ENCODE data around the gene KCNK5. TPM values are rescaled to one million over a fixed set of nuclear protein-coding genes. Genes with fewer than 3 reads are reported as not detected.

KCNK5 gene, protein sequence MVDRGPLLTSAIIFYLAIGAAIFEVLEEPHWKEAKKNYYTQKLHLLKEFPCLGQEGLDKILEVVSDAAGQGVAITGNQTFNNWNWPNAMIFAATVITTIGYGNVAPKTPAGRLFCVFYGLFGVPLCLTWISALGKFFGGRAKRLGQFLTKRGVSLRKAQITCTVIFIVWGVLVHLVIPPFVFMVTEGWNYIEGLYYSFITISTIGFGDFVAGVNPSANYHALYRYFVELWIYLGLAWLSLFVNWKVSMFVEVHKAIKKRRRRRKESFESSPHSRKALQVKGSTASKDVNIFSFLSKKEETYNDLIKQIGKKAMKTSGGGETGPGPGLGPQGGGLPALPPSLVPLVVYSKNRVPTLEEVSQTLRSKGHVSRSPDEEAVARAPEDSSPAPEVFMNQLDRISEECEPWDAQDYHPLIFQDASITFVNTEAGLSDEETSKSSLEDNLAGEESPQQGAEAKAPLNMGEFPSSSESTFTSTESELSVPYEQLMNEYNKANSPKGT
- total RNA-seq, result 10 to 100 TPM; 20.5 to 22.0 TPM
- 10 to 100 TPM in 1 of 2 donors, 1 to 10 TPM in 1; 6.0 to 11.7 TPM for polyA plus RNA-seq
- long read RNA-seq, donor 1, partial matches to known transcripts, result 26 of 29 reads
- long read RNA-seq, donor 1, other reads (novel, unspliced or antisense), result 0 of 29 reads
- long read RNA-seq, donor 2, result 0 reads
- long read RNA-seq, donor 3, partial matches to known transcripts, result 0 of 1 reads
- long read RNA-seq, donor 3, other reads (novel, unspliced or antisense), result 0 of 1 reads
- long read RNA-seq, donor 4, result 0 reads
- long read RNA-seq, donor 5, partial matches to known transcripts, result 0 of 1 reads
- long read RNA-seq, donor 5, other reads (novel, unspliced or antisense), result 0 of 1 reads

DNA sequence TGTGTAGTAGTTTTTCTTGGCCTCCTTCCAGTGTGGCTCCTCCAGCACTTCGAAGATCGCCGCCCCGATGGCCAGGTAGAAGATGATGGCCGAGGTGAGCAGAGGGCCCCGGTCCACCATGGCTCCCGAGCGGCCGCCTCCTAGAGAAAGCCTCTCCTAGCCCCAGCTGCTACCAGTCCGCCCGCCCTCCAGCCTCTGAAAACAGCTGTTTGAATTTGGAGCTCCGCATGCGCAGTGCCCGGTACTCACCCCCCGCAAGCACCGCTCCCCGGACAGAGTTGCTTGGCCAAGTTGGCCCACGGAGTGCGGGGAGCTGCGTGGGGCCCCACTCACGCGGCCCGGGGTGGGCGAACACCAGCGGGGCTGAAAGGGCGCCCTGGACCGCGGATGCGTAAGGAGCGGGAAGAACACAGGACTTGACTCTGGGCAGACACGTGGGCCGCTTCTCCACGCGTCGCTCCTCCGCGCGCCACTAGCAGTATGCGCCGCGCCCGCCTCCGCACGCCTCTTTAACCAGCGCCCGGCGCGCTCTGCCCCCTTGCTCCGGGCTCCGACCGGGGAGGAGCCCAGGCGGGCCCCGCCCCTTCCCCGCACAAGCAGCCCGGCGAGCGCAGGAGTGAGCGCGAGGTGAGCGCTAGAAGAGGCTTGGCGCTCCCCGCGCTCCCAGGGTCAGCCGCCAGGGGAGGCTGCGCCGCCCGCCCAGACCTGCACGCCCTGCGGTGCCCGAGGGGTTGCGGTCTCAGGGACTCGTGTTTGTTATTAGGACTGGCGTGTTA lies at the start of gene KCNK5:
TSS of gene KCNK5 (minus strand) at position 484 of the 776 bp plus-strand sequence. CDS start at position 120, 364 bp downstream.
- TF ChIP-seq, protein P1, sequence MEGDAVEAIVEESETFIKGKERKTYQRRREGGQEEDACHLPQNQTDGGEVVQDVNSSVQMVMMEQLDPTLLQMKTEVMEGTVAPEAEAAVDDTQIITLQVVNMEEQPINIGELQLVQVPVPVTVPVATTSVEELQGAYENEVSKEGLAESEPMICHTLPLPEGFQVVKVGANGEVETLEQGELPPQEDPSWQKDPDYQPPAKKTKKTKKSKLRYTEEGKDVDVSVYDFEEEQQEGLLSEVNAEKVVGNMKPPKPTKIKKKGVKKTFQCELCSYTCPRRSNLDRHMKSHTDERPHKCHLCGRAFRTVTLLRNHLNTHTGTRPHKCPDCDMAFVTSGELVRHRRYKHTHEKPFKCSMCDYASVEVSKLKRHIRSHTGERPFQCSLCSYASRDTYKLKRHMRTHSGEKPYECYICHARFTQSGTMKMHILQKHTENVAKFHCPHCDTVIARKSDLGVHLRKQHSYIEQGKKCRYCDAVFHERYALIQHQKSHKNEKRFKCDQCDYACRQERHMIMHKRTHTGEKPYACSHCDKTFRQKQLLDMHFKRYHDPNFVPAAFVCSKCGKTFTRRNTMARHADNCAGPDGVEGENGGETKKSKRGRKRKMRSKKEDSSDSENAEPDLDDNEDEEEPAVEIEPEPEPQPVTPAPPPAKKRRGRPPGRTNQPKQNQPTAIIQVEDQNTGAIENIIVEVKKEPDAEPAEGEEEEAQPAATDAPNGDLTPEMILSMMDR (IDR thresholded peaks at IDR 0.05; ENCODE audit: control extremely low read depth, extremely low read depth), result peak; percentile 7
- peak within 1 kb of the TSS; percentile 50 for H3K4me3 ChIP-seq
- no peaks in the 10 kb centered on the region for H3K9me3 ChIP-seq (ENCODE audit: control insufficient read depth in 4 of 4, insufficient read depth in 3 of 4, low read length in 3 of 4)
- H3K27me3 ChIP-seq (ENCODE audit: control insufficient read depth in 3 of 3, insufficient read depth in 3 of 3, low read length in 2 of 3), result no peaks in the 10 kb centered on the region
- 1% methylated on average over 52 to 73 of the region's 73 CpGs for WGBS, 2 donors
- H3K27ac ChIP-seq (ENCODE audit: low read depth in 1 of 2, low read length in 1 of 2), result peak within 1 kb of the TSS in 1 of 2 donors; percentile 46
- DNase-seq (peak; percentile 83 to 90 (median 87)), ATAC-seq (ENCODE audit: insufficient read depth, low FRiP score) (peak; percentile 91)
- peaks cover 0 to 39% (median 19%) of the 10 kb centered on the region in 5 donors for H3K4me1 ChIP-seq (ENCODE audit: control insufficient read depth in 5 of 5, insufficient read depth in 5 of 5, low read length in 5 of 5)
- no peaks in the 10 kb centered on the region for H3K36me3 ChIP-seq (ENCODE audit: control insufficient read depth in 4 of 4, insufficient read depth in 4 of 4, low read length in 4 of 4)
- H3K9ac ChIP-seq (ENCODE audit: insufficient read depth in 1 of 2, low read length in 2 of 2), result peak within 1 kb of the TSS in 1 of 2 donors; percentile 30

DNA sequence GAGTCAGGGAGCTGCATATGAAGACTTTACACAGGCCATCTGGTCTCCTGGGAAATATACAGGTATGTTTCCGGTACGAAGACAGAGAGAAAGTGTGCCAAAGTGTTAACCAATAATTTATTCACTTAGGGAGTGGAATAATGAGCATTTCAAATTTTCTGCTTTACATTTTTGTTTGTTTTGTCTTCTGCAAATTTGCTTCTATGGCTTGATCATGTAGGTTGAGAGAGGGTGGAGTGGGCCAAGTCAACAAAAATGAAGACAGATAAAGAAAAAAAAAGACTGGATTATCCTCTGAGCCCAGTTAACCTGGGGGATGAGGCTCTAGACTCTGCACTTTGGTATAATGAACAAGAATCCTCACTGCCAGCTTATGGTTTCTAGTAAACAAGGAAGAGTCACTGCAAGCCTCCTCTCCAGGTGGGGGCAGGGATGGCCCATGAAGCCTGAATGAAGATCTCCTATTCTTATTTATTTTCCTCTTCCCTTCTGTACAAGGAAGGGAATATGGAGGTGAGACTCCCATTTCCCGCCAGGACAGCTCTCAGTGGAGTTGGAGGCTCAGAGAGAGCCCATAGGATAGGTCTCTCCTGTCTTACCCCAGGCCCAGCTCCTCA lies 47.2 kb upstream of the KCNK5 start:
- Histone ChIP-seq H3K27ac (ENCODE audit: low read depth in 1 of 2, low read length in 1 of 2) (no peak overlapping the region), H3K36me3 (ENCODE audit: control insufficient read depth in 4 of 4, insufficient read depth in 4 of 4, low read length in 4 of 4) (no peaks in the 10 kb centered on the region), H3K27me3 (ENCODE audit: control insufficient read depth in 3 of 3, insufficient read depth in 3 of 3, low read length in 2 of 3) (peaks cover 0 to 4% (median 0%) of the 10 kb centered on the region in 3 donors), H3K9ac (ENCODE audit: insufficient read depth in 1 of 2, low read length in 2 of 2) (no peak overlapping the region), H3K4me3 (no peak overlapping the region), H3K4me1 (ENCODE audit: control insufficient read depth in 5 of 5, insufficient read depth in 5 of 5, low read length in 5 of 5) (peaks cover 0 to 4% (median 0%) of the 10 kb centered on the region in 5 donors), H3K9me3 (ENCODE audit: control insufficient read depth in 4 of 4, insufficient read depth in 3 of 4, low read length in 3 of 4) (no peaks in the 10 kb centered on the region)
- DNase-seq, result no peak
- ATAC-seq (ENCODE audit: insufficient read depth, low FRiP score), result no peak
- TF ChIP-seq, protein P1 (IDR thresholded peaks at IDR 0.05; ENCODE audit: control extremely low read depth, extremely low read depth), result no peak
- 87 to 92% methylated on average over 3 of the region's 3 CpGs for WGBS, 2 donors

DNA sequence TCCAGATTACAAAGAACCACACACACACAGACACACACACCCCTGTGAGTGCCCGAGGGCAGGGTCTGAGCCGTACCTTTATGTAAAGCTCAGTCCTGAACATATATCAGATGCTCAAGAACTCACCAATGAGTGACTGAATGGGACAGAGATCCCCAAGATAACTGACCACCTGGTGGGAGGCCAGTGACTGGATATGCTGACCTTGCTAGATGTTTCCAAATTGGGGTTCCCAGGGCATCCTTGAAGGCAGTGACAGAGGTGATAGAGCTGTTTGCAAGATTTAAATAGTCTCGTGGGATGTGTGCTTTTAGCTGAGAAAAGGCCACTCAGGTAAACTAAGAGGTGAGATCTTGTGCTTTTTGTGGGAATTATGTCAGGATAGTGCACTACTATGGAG lies 45.6 kb upstream of the KCNK5 start:
- H3K4me3 ChIP-seq, result no peak overlapping the region
- no peak for ATAC-seq (ENCODE audit: insufficient read depth, low FRiP score)
- no peak overlapping the region for H3K9ac ChIP-seq (ENCODE audit: insufficient read depth in 1 of 2, low read length in 2 of 2)
- TF ChIP-seq, protein P1 (IDR thresholded peaks at IDR 0.05; ENCODE audit: control extremely low read depth, extremely low read depth), result no peak
- no peak for DNase-seq
- H3K27me3 ChIP-seq (ENCODE audit: control insufficient read depth in 3 of 3, insufficient read depth in 3 of 3, low read length in 2 of 3), result no peaks in the 10 kb centered on the region
- WGBS, 2 donors, result 87% methylated on average over 3 of the region's 3 CpGs
- no peak overlapping the region for H3K27ac ChIP-seq (ENCODE audit: low read depth in 1 of 2, low read length in 1 of 2)
- no peaks in the 10 kb centered on the region for H3K9me3 ChIP-seq (ENCODE audit: control insufficient read depth in 4 of 4, insufficient read depth in 3 of 4, low read length in 3 of 4)
- H3K4me1 ChIP-seq (ENCODE audit: control insufficient read depth in 5 of 5, insufficient read depth in 5 of 5, low read length in 5 of 5), result peaks cover 0 to 2% (median 0%) of the 10 kb centered on the region in 5 donors
- no peaks in the 10 kb centered on the region for H3K36me3 ChIP-seq (ENCODE audit: control insufficient read depth in 4 of 4, insufficient read depth in 4 of 4, low read length in 4 of 4)
